Astrocyte (in vitro differentiated cells and primary cell): Measurements from ENCODE around the gene PER1.

Source experiments
- CTCF ChIP-seq: IDR thresholded peaks from 2 replicates; pipeline ENCODE4 v1.5.1; 2011; ENCODE audit warnings: low read depth, mild to moderate bottlenecking, inconsistent platforms, low read length, moderate library complexity; ENCODE audit not compliant: insufficient read depth
- EZH2 ChIP-seq: IDR thresholded peaks from 2 replicates; pipeline ENCODE4 v1.6.1; 2012; ENCODE audit warnings: mild to moderate bottlenecking, low read length, inconsistent platforms; ENCODE audit not compliant: insufficient read depth

DNA sequence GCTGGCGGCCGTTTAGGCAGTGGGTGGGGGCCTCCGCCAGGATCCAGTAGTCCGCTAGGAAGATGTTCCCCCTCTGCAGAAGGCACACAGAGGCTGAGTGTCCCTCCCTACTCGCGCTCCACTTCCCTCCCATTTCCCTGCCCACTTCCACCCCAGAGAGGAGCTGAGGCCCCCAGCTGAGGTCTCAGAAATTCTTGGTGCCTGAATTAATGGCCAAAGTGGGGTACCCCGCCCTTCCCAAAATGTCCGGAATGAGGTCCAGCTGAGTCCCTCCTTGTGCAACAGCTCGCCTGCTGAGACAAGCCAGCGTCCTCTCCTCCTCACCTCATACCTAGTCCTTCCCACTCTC lies 41.8 kb downstream of the PER1 start:
- TF ChIP-seq CTCF (no peak), EZH2 (no peak)
